Astrocyte of the hippocampus (primary cell): ENCODE results near the gene TBC1D12.
A peak's percentile ranks its signal among the peaks of the same experiment; 100 is the strongest.
"Not testable (repeated sequence)": the region's sequence is repeated elsewhere in the genome, so short reads cannot be mapped to it uniquely, and the experiment has no call there.

Experiments
- DNase-seq: peaks from one replicate; pipeline ENCODE4 v3.0.0; 2011; ENCODE audit warnings: low read depth, low spot score

The TBC1D12 gene

GRCh38 chr10:94451883-94452519 lies 49.7 kb downstream of the TBC1D12 start:
- no peak for DNase-seq

GRCh38 chr10:94456942-94457341 lies 54.6 kb downstream of the TBC1D12 start:
- no peak for DNase-seq

GRCh38 chr10:94459385-94459784 lies 57.0 kb downstream of the TBC1D12 start:
- DNase-seq = no peak

- no peak for DNase-seq
Observed at GRCh38 chr10:94461503-94461902, 59.2 kb downstream of the TBC1D12 start.

- DNase-seq = no peak
Observed at GRCh38 chr10:94462130-94462529, 59.8 kb downstream of the TBC1D12 start.

- DNase-seq = no peak
Observed at GRCh38 chr10:94465684-94466083, 63.3 kb downstream of the TBC1D12 start.

- no peak for DNase-seq
Observed at GRCh38 chr10:94481410-94481809, 79.1 kb downstream of the TBC1D12 start.

GRCh38 chr10:94483970-94484369 lies 81.6 kb downstream of the TBC1D12 start:
- DNase-seq = no peak

GRCh38 chr10:94485094-94485493 lies 82.8 kb downstream of the TBC1D12 start:
- no peak for DNase-seq

GRCh38 chr10:94487575-94487974 lies 85.2 kb downstream of the TBC1D12 start:
- no peak for DNase-seq

- DNase-seq = no peak
Observed at GRCh38 chr10:94489107-94489506, 86.8 kb downstream of the TBC1D12 start.

GRCh38 chr10:94489976-94490788 lies 87.8 kb downstream of the TBC1D12 start:
- DNase-seq = no peak

- no peak for DNase-seq
Observed at GRCh38 chr10:94490789-94491039, 88.4 kb downstream of the TBC1D12 start.

GRCh38 chr10:94493463-94493862 lies 91.1 kb downstream of the TBC1D12 start:
- DNase-seq = no peak

GRCh38 chr10:94496010-94496409 lies 93.7 kb downstream of the TBC1D12 start:
- no peak for DNase-seq

GRCh38 chr10:94496646-94497045 lies 94.3 kb downstream of the TBC1D12 start:
- DNase-seq = no peak

GRCh38 chr10:94500063-94500462 lies 97.7 kb downstream of the TBC1D12 start:
- peak; percentile 12 for DNase-seq

- no peak for DNase-seq
Observed at GRCh38 chr10:94521276-94522250, 119.2 kb downstream of the TBC1D12 start.

GRCh38 chr10:94524146-94524545 lies 121.8 kb downstream of the TBC1D12 start:
- peak; percentile 94 for DNase-seq

- DNase-seq = no peak
Observed at GRCh38 chr10:94524711-94525110, 122.4 kb downstream of the TBC1D12 start.

- DNase-seq = not testable (repeated sequence)
Observed at GRCh38 chr10:94531550-94531949, 129.2 kb downstream of the TBC1D12 start.

- no peak for DNase-seq
Observed at GRCh38 chr10:94533027-94533426, 130.7 kb downstream of the TBC1D12 start.
